Chondrocyte (in vitro differentiated cells): Measurements from ENCODE around the gene HOXB2. TPM values are rescaled to one million over a fixed set of nuclear protein-coding genes. Genes with fewer than 3 reads are reported as not detected.

ENCODE experiments used
- DNase-seq: peaks from one replicate; pipeline ENCODE4 v3.0.0; 2021; ENCODE audit warnings: mixed read lengths, low spot score
- H3K27ac Mint-ChIP-seq: one replicate; pipeline ENCODE4 v1.8.0; 2021; ENCODE audit warnings: mild to moderate bottlenecking, moderate library complexity, mixed read lengths; ENCODE audit not compliant: unreplicated experiment
- H3K27me3 Mint-ChIP-seq: 2 replicates; pipeline ENCODE4 v1.8.0; 2021; ENCODE audit warnings: low read depth, mixed read lengths
- H3K36me3 Mint-ChIP-seq: 2 replicates; pipeline ENCODE4 v1.8.0; 2021; ENCODE audit warnings: low read depth, mixed read lengths
- H3K4me1 Mint-ChIP-seq: 2 replicates; pipeline ENCODE4 v1.8.0; 2021; ENCODE audit warnings: low read depth, mild to moderate bottlenecking, mixed read lengths
- H3K4me3 Mint-ChIP-seq: one replicate; pipeline ENCODE4 v1.8.0; 2021; ENCODE audit warnings: mild to moderate bottlenecking, moderate library complexity, mixed read lengths; ENCODE audit not compliant: unreplicated experiment
- H3K9me3 Mint-ChIP-seq: 2 replicates; pipeline ENCODE4 v1.8.0; 2021; ENCODE audit warnings: low read depth, mixed read lengths
- CTCF ChIP-seq: fragments of 200-600 bp; sonication (generic); IDR thresholded peaks from 2 replicates; pipeline ENCODE4 v1.5.0; 2021; ENCODE audit warnings: antibody characterized with exemption, mild to moderate bottlenecking, moderate library complexity
- total RNA-seq: library from RNA; stranded (reverse); gene quantifications from 3 replicates; pipeline ENCODE4 v1.2.1, GENCODE V29; 2021

HOXB2 gene
- total RNA-seq, 1 donor from 2014 or later: 0.72 TPM

DNA sequence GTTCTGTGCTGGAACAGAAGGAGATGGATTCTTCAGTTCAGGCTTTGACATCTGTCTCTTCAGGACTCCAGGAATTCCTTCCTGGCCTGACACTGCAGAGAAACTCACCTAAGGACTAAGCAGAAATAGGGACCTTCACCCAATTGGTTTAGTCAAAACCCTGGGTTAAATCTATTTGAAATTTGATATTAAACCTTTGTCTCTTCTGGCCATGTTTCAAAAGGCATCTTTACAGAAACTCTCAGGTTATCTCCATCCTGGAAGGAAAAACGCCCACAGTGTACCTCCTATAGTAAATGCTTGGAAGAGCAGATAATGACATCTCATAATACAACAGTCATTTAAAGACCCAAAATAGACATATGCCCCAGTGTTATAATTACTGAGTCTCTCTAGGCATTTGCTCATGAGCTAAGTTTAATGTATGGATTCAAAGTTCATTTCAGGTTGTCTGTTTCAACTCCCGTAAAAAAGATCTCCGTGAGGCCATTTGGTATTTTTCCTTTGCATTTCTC, 38.9 kb upstream of the HOXB2 start:
- no peaks in the 10 kb centered on the region for H3K9me3 Mint-ChIP-seq
- H3K27ac Mint-ChIP-seq: no peak overlapping the region
- no peak for TF ChIP-seq CTCF
- peaks cover 91% of the 10 kb centered on the region for H3K27me3 Mint-ChIP-seq
- H3K4me3 Mint-ChIP-seq: no peak overlapping the region
- H3K36me3 Mint-ChIP-seq: peaks cover 2% of the 10 kb centered on the region
- no peak for DNase-seq
- H3K4me1 Mint-ChIP-seq: peaks cover 17% of the 10 kb centered on the region

GRCh38 chr17:48582750-48583069, 37.8 kb upstream of the HOXB2 start:
- Mint-ChIP-seq H3K4me1 (peaks cover 17% of the 10 kb centered on the region), H3K36me3 (peaks cover 4% of the 10 kb centered on the region)

DNA sequence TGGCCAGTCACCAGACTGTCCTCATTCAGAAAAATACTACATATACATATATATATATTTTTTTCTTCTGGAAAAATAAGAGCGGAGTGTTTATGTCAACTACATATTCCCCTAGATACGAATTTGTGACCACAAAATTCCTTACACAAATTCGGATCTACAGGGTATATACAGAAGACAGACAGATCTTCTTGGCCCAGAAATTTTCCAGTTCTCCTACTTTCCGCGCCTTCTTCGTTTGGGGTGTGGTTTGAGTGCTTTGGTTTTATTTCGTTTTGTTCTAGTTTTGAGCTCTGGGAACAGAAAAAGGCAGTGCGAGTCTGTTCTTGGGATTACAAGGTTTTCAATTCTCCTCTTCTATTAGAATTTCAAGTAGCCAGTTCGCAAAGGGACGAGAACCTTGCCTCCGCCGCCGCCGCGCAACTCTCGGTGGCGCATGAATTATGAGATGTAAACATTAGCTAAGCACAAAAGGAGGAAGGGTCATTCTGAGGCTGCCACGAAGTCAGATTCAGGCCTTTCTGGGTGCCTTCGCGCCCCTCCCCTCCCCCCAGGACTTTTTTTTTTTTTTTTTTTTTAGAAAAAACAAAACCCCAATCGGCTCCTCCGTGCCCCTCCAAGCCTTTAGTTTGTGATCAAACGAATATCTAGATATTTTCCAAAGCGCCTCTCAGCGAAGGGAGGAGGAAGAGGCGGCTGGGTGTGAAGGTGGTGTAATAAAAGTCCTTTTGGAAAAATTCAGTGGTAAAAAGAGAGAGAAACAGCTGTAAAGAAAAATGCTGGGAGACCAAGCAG, 35.0 kb upstream of the HOXB2 start:
- Mint-ChIP-seq H3K4me3 (no peak overlapping the region), H3K27me3 (peaks cover 80% of the 10 kb centered on the region), H3K4me1 (peaks cover 6% of the 10 kb centered on the region), H3K36me3 (peaks cover 4% of the 10 kb centered on the region), H3K27ac (no peak overlapping the region), H3K9me3 (no peaks in the 10 kb centered on the region)
- TF ChIP-seq CTCF: no peak
- no peak for DNase-seq

More at GRCh38 chr17:48582750-48583069, 37.8 kb upstream of the HOXB2 start:
- Mint-ChIP-seq H3K9me3 (no peaks in the 10 kb centered on the region), H3K4me3 (no peak overlapping the region), H3K27me3 (peaks cover 86% of the 10 kb centered on the region), H3K27ac (no peak overlapping the region)
- DNase-seq: no peak
- no peak for TF ChIP-seq CTCF

- H3K4me3 Mint-ChIP-seq: no peak overlapping the region
- no peak for TF ChIP-seq CTCF
- peaks cover 5% of the 10 kb centered on the region for H3K4me1 Mint-ChIP-seq
- no peak for DNase-seq
- H3K36me3 Mint-ChIP-seq: peaks cover 4% of the 10 kb centered on the region
- peaks cover 83% of the 10 kb centered on the region for H3K27me3 Mint-ChIP-seq
- no peaks in the 10 kb centered on the region for H3K9me3 Mint-ChIP-seq
- no peak overlapping the region for H3K27ac Mint-ChIP-seq
These were observed 34.5 kb upstream of the HOXB2 start for GRCh38 chr17:48579471-48579759.

GRCh38 chr17:48578616-48579470, 33.9 kb upstream of the HOXB2 start:
- H3K9me3 Mint-ChIP-seq: no peaks in the 10 kb centered on the region
- H3K27ac Mint-ChIP-seq: no peak overlapping the region
- no peak overlapping the region for H3K4me3 Mint-ChIP-seq
- DNase-seq: no peak
- peaks cover 4% of the 10 kb centered on the region for H3K36me3 Mint-ChIP-seq
- TF ChIP-seq CTCF: no peak
- H3K4me1 Mint-ChIP-seq: peaks cover 5% of the 10 kb centered on the region
- peaks cover 83% of the 10 kb centered on the region for H3K27me3 Mint-ChIP-seq
